ENCODE measurements around the gene TRAF3IP1.

GRCh38 chr2:238381341-238382115 lies 61.2 kb downstream of the TRAF3IP1 start:
- TF ChIP-seq EZH2 (IDR thresholded peaks at IDR 0.05) (no peak), POLR2AphosphoS5 (IDR thresholded peaks at IDR 0.05; ENCODE audit: borderline replicate concordance, low read depth, low read length) (no peak)
